ENCODE data around the gene CASP8. TPM values are rescaled to one million over a fixed set of nuclear protein-coding genes. Genes with fewer than 3 reads are reported as not detected.

CASP8 gene
- total and polyA plus RNA-seq, 2 donors (not counting 3 experiments of a cell fraction or from before 2014, with no cell fraction given) = 5.3 to 5.8 TPM

GRCh38 chr2:201219328-201220096 lies 40.8 kb upstream of the CASP8 start:
- Histone ChIP-seq H3K9me1 (replicated peaks; ENCODE audit: control insufficient read depth, extremely low read depth, insufficient read depth, low read length) (no peaks in the 10 kb centered on the region), H3K9ac (replicated peaks; ENCODE audit: extremely low read depth, insufficient read depth, low read length) (no peak overlapping the region), H3K9me3 (replicated peaks; ENCODE audit: control insufficient read depth, insufficient read depth, low read length) (no peaks in the 10 kb centered on the region), H3K79me2 (ENCODE audit: control insufficient read depth, insufficient read depth, low read length) (no peaks in the 10 kb centered on the region), H4K20me1 (replicated peaks; ENCODE audit: control insufficient read depth, extremely low read depth, insufficient read depth, low read length) (no peaks in the 10 kb centered on the region), H2AFZ (ENCODE audit: low read depth, low read length) (no peak overlapping the region), H3K4me3 (replicated peaks in 1 of 3; ENCODE audit: insufficient read depth in 1 of 3, low read depth in 1 of 3, low read length in 3 of 3) (no peak overlapping the region), H3K4me1 (ENCODE audit: control insufficient read depth, extremely low read depth, insufficient read depth, low read length) (peaks cover 26% of the 10 kb centered on the region), H3K4me2 (ENCODE audit: insufficient read depth, low read length) (peak overlapping the region; percentile 27), H3K27me3 (ENCODE audit: control insufficient read depth in 2 of 2, insufficient read depth in 2 of 2, low read length in 2 of 2) (no peaks in the 10 kb centered on the region), H3K36me3 (ENCODE audit: control insufficient read depth in 2 of 2, extremely low read depth in 1 of 2, insufficient read depth in 2 of 2, low read length in 2 of 2) (peaks cover 0 to 9% of the 10 kb centered on the region in 2 experiments), H3K27ac (ENCODE audit: insufficient read depth, low read depth, low read length) (peak overlapping the region; percentile 53)
- TSS peak; percentile 29 for BruUV-seq (replicated peaks)
- intact Hi-C loops (cut with micrococcal nuclease) (loop anchor here (1.0 kb wide), 2 partner anchors 28 to 36 kb away; partner anchors contain the start of gene CASP10), dilution Hi-C loops (cut with MboI; ENCODE audit: extremely low pct_ligation_motif_present, low sequenced_read_pairs) (no loop called here)
- DNase-seq (ENCODE audit: low read depth, low spot score) (peak; percentile 20), FAIRE-seq (no peak)
- ChIA-PET POLR2A (interaction anchor here (1.3 kb wide), 1 partner anchor 37 kb away, joined by 4 read pairs; the partner anchor contains the start of gene CASP10), CTCF (interaction anchor here (1.0 to 6.7 kb wide), 9 partner anchors 9 to 313 kb away, joined by 3 to 71 read pairs (median 7); partner anchors contain the start of gene CASP10)
- no peak for TF ChIP-seq POLR2AphosphoS5 (IDR thresholded peaks at IDR 0.05; ENCODE audit: insufficient read depth, low read depth, low read length)
- no peak for TF ChIP-seq JUN (IDR thresholded peaks at IDR 0.05; ENCODE audit: borderline replicate concordance, insufficient read depth, insufficient read length, low read depth)
- TF ChIP-seq EZH2 (IDR thresholded peaks at IDR 0.05; ENCODE audit: borderline replicate concordance, low read depth, low read length, severe bottlenecking) = no peak
- no peak for TF ChIP-seq CTCF (IDR thresholded peaks at IDR 0.05; ENCODE audit: extremely low read depth in 1 of 2, insufficient read depth in 1 of 2, low read depth in 1 of 2, low read length in 2 of 2)
- TF ChIP-seq MYC (IDR thresholded peaks at IDR 0.05; ENCODE audit: low read depth, low read length) = no peak
- TF ChIP-seq GATA2 (IDR thresholded peaks at IDR 0.05; ENCODE audit: insufficient read depth, insufficient read length, low read depth, low read length) = no peak
- TF ChIP-seq MAX (IDR thresholded peaks at IDR 0.05; ENCODE audit: insufficient read depth, insufficient read length) = no peak
- TF ChIP-seq FOS (IDR thresholded peaks at IDR 0.05; ENCODE audit: borderline replicate concordance, insufficient read depth, low read length) = no peak
- no peak for TF ChIP-seq POLR2A (IDR thresholded peaks at IDR 0.05; ENCODE audit: low read depth, low read length)
